GM13976 (cell line): ENCODE results near the gene CYYR1.
"Not testable (repeated sequence)": the region's sequence is repeated elsewhere in the genome, so short reads cannot be mapped to it uniquely, and the experiment has no call there.

Source experiments
- DNase-seq: peaks from one replicate; pipeline ENCODE4 v3.0.0; 2012; ENCODE audit warnings: low spot score
- CTCF ChIP-seq: IDR thresholded peaks from 2 replicates; pipeline ENCODE4 v1.5.1; 2012; ENCODE audit warnings: borderline replicate concordance, mild to moderate bottlenecking; ENCODE audit not compliant: insufficient read depth; ENCODE audit errors: extremely low read depth, missing control alignments, control extremely low read depth
- in situ Hi-C: fragments of 300-500 bp; cut with MboI; formaldehyde crosslinking; loops from one replicate; pipeline ENCODE4 v1.12.0; 2022; ENCODE audit warnings: low sequenced_read_pairs, mixed read lengths, inconsistent platforms; ENCODE audit not compliant: unreplicated experiment

CYYR1 gene

GRCh38 chr21:26469789-26470188 is 103.3 kb downstream of the CYYR1 start:
- DNase-seq: no peak

GRCh38 chr21:26465916-26466315 is 107.2 kb downstream of the CYYR1 start:
- no peak for DNase-seq
- no peak for TF ChIP-seq CTCF
- in situ Hi-C loops: no loop called here

More at GRCh38 chr21:26469789-26470188, 103.3 kb downstream of the CYYR1 start:
- no peak for TF ChIP-seq CTCF
- in situ Hi-C loops: no loop called here

GRCh38 chr21:26461500-26461899 is 111.6 kb downstream of the CYYR1 start:
- no peak for TF ChIP-seq CTCF
- DNase-seq: no peak
- in situ Hi-C loops: no loop called here

GRCh38 chr21:26460621-26461020 is 112.5 kb downstream of the CYYR1 start:
- no peak for DNase-seq
- no peak for TF ChIP-seq CTCF
- in situ Hi-C loops: no loop called here

GRCh38 chr21:26458854-26459253 is 114.2 kb downstream of the CYYR1 start:
- in situ Hi-C loops, DNase-seq: not testable (repeated sequence)

- in situ Hi-C loops: no loop called here
Observed at GRCh38 chr21:26457817-26458216, 115.3 kb downstream of the CYYR1 start.

GRCh38 chr21:26453267-26453666 is 119.8 kb downstream of the CYYR1 start:
- in situ Hi-C loops: no loop called here
- no peak for DNase-seq
- TF ChIP-seq CTCF: no peak

More at GRCh38 chr21:26457817-26458216, 115.3 kb downstream of the CYYR1 start:
- no peak for TF ChIP-seq CTCF
- no peak for DNase-seq
